Thyroid gland (tissue), 4 donors: ENCODE results near the gene WARS2. TPM values are rescaled to one million over a fixed set of nuclear protein-coding genes. Genes with fewer than 3 reads are reported as not detected.

Source experiments
- DNase-seq, 2 donors: peaks; one replicate each; pipeline ENCODE4 v3.0.0-alpha.2; 2019
- H3K27ac ChIP-seq, 3 donors: fragments of 200-600 bp; sonication (generic); 1 replicate in 2 of 3; 2 replicates in 1 of 3; pipeline ENCODE4 v1.5.1; 2016 to 2019; ENCODE audit warnings: mild to moderate bottlenecking in 1 of 3, moderate library complexity in 1 of 3
- H3K27me3 ChIP-seq: fragments of 200-600 bp; sonication (generic); one replicate; pipeline ENCODE4 v1.5.1; 2019
- H3K36me3 ChIP-seq, 2 donors: fragments of 200-600 bp; sonication (generic); one replicate each; pipeline ENCODE4 v1.5.1; 2016 to 2019
- H3K4me1 ChIP-seq, 2 donors: fragments of 200-600 bp; sonication (generic); one replicate each; pipeline ENCODE4 v1.5.1; 2017 to 2019
- H3K4me3 ChIP-seq, 3 donors: fragments of 200-600 bp; sonication (generic); replicated peaks in 1 of 3; 1 replicate in 2 of 3; 2 replicates in 1 of 3; pipeline ENCODE4 v1.5.1; 2016; ENCODE audit warnings: mild to moderate bottlenecking in 1 of 3
- H3K9me3 ChIP-seq: fragments of 200-600 bp; sonication (generic); one replicate; pipeline ENCODE4 v1.5.1; 2017
- POLR2A ChIP-seq, 2 donors: fragments of 450-650 bp; IDR thresholded peaks; one replicate each; pipeline ENCODE4 v1.6.1; 2017; ENCODE audit warnings: antibody characterized with exemption in 2 of 2, mild to moderate bottlenecking in 2 of 2, moderate library complexity in 1 of 2
- WGBS, 2 donors: methylation state at CpG; one replicate each; pipeline ENCODE4 v1.1.5; 2017; 5-methylcytosine and 5-hydroxymethylcytosine counted together
- intact Hi-C: fragments of 100-400 bp; cut with DNase I; formaldehyde crosslinking; loops from one replicate; pipeline ENCODE4 v1.15.1; 2023
- total RNA-seq, 4 donors: library from RNA; depleted of rRNA; stranded (reverse); fragments of >200 nt; gene quantifications; one replicate each; pipeline ENCODE4 v1.2.3, GENCODE V29; 2016
- TF ChIP-seq, protein P1 (sequence below), 6 experiments: fragments of 200-600 bp in 3 of 6; fragments of 450-650 bp in 3 of 6; sonication (generic) in 3 of 6; IDR thresholded peaks; one replicate each; pipeline ENCODE4 v1.5.1; 2016 to 2019; ENCODE audit warnings: antibody characterized with exemption in 6 of 6, mild to moderate bottlenecking in 2 of 6, inconsistent platforms in 1 of 6, moderate library complexity in 1 of 6

WARS2 gene
- total RNA-seq, 4 donors from 2014 or later: 21.4 to 35.1 (median 26.2) TPM

GRCh38 chr1:119103764-119104163 is 36.7 kb downstream of the WARS2 start:
- no peaks in the 10 kb centered on the region for H3K9me3 ChIP-seq
- H3K4me3 ChIP-seq: no peak overlapping the region
- no peak for TF ChIP-seq POLR2A (IDR thresholded peaks at IDR 0.05)
- TF ChIP-seq, protein P1, sequence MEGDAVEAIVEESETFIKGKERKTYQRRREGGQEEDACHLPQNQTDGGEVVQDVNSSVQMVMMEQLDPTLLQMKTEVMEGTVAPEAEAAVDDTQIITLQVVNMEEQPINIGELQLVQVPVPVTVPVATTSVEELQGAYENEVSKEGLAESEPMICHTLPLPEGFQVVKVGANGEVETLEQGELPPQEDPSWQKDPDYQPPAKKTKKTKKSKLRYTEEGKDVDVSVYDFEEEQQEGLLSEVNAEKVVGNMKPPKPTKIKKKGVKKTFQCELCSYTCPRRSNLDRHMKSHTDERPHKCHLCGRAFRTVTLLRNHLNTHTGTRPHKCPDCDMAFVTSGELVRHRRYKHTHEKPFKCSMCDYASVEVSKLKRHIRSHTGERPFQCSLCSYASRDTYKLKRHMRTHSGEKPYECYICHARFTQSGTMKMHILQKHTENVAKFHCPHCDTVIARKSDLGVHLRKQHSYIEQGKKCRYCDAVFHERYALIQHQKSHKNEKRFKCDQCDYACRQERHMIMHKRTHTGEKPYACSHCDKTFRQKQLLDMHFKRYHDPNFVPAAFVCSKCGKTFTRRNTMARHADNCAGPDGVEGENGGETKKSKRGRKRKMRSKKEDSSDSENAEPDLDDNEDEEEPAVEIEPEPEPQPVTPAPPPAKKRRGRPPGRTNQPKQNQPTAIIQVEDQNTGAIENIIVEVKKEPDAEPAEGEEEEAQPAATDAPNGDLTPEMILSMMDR (IDR thresholded peaks at IDR 0.05): no peak
- no peaks in the 10 kb centered on the region for H3K27me3 ChIP-seq
- no peaks in the 10 kb centered on the region for H3K4me1 ChIP-seq
- intact Hi-C loops: no loop called here
- 100% methylated on average over 1 of the region's 1 CpG for WGBS, 2 donors
- no peak overlapping the region for H3K27ac ChIP-seq
- no peaks in the 10 kb centered on the region for H3K36me3 ChIP-seq
- no peak for DNase-seq

GRCh38 chr1:119102051-119102450 is 38.4 kb downstream of the WARS2 start:
- DNase-seq: no peak
- H3K27me3 ChIP-seq: no peaks in the 10 kb centered on the region
- no peaks in the 10 kb centered on the region for H3K9me3 ChIP-seq
- no peak overlapping the region for H3K4me3 ChIP-seq
- peak overlapping the region; percentile 27 to 49 (median 47) for H3K27ac ChIP-seq
- no peaks in the 10 kb centered on the region for H3K4me1 ChIP-seq
- TF ChIP-seq POLR2A (IDR thresholded peaks at IDR 0.05): no peak
- TF ChIP-seq, protein P1 (IDR thresholded peaks at IDR 0.05): no peak
- WGBS, 2 donors: 84 to 86% methylated on average over 7 of the region's 7 CpGs
- intact Hi-C loops: no loop called here
- H3K36me3 ChIP-seq: no peaks in the 10 kb centered on the region

DNA sequence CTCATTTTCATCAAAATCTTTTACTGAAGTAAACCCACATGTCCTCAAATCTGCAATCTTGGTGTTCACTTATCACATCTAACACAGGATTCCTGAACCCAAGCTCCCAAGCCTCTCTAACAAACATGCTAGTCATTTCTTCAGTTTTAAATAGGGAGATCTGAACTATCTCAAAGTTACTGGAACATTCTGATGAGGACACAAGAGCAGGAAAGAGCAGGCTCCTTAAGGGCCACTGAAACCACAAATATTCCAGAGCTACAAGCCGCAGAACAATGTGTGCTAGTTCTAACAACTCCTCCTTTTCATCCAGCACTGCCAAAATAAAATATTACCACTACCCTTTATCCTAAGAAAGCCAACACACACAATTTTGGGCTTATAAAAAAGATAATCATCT is 38.9 kb downstream of the WARS2 start:
- Histone ChIP-seq H3K4me3 (no peak overlapping the region), H3K27ac (peak overlapping the region in 2 of 3 donors; percentile 24 to 27), H3K27me3 (no peaks in the 10 kb centered on the region), H3K4me1 (no peaks in the 10 kb centered on the region), H3K36me3 (no peaks in the 10 kb centered on the region), H3K9me3 (no peaks in the 10 kb centered on the region)
- no peak for TF ChIP-seq POLR2A (IDR thresholded peaks at IDR 0.05)
- TF ChIP-seq, protein P1 (IDR thresholded peaks at IDR 0.05): no peak
- no peak for DNase-seq
- WGBS, 2 donors: 78 to 79% methylated on average over 1 of the region's 1 CpG
- intact Hi-C loops: no loop called here

DNA sequence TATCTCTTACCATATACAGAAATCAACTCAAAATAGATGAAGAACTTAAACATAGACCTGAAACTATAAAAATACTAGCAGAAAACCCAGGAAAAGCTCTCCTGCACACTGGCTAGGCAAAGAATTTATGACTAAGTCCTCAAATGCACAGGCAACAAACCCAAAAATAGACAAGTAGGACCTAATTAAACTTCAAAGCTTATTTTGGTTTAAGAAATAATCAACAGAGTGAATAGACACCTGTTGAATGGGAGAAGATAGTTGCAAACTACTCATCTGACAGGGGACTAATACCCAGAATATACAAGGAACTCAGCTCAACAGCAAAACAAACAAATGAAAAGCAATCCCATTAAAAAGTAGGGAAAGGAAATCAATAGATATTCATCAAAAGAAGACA is 40.7 kb downstream of the WARS2 start:
- no peak for TF ChIP-seq POLR2A (IDR thresholded peaks at IDR 0.05)
- TF ChIP-seq, protein P1 (IDR thresholded peaks at IDR 0.05): no peak
- H3K27me3 ChIP-seq: no peaks in the 10 kb centered on the region
- H3K27ac ChIP-seq: no peak overlapping the region
- no peak for DNase-seq
- no peak overlapping the region for H3K4me3 ChIP-seq
- H3K9me3 ChIP-seq: no peaks in the 10 kb centered on the region
- no peaks in the 10 kb centered on the region for H3K36me3 ChIP-seq
- H3K4me1 ChIP-seq: no peaks in the 10 kb centered on the region
- intact Hi-C loops: no loop called here

GRCh38 chr1:119097380-119097779 is 43.1 kb downstream of the WARS2 start:
- intact Hi-C loops: no loop called here
- H3K4me1 ChIP-seq: no peaks in the 10 kb centered on the region
- no peaks in the 10 kb centered on the region for H3K36me3 ChIP-seq
- H3K27me3 ChIP-seq: no peaks in the 10 kb centered on the region
- H3K27ac ChIP-seq: no peak overlapping the region
- 94 to 98% methylated on average over 3 of the region's 3 CpGs for WGBS, 2 donors
- TF ChIP-seq, protein P1 (IDR thresholded peaks at IDR 0.05): no peak
- TF ChIP-seq POLR2A (IDR thresholded peaks at IDR 0.05): no peak
- DNase-seq: no peak
- no peaks in the 10 kb centered on the region for H3K9me3 ChIP-seq
- no peak overlapping the region for H3K4me3 ChIP-seq
